Measurements from ENCODE around the gene ADCY2.

ADCY2 gene

GRCh38 chr5:7679663-7680062 lies 283.7 kb downstream of the ADCY2 start:
- no peaks in the 10 kb centered on the region for H3K4me1 ChIP-seq (ENCODE audit: control insufficient read depth, insufficient read depth, low read length, poor library complexity, severe bottlenecking)
- 86 to 97% methylated on average over 3 to 4 of the region's 4 CpGs for WGBS, 2 experiments (ENCODE audit: insufficient coverage in 2 of 2)
- H3K9me3 ChIP-seq (ENCODE audit: control insufficient read depth, low read length): no peaks in the 10 kb centered on the region
- H3K27ac ChIP-seq (ENCODE audit: low read depth, low read length, severe bottlenecking): no peak overlapping the region
- H3K4me3 ChIP-seq (ENCODE audit: extremely low read depth, insufficient read depth, low read length, poor library complexity, severe bottlenecking): no peak overlapping the region
- no peaks in the 10 kb centered on the region for H3K36me3 ChIP-seq (ENCODE audit: control insufficient read depth, insufficient read depth, low read length)

GRCh38 chr5:7680260-7680659 lies 284.3 kb downstream of the ADCY2 start:
- Histone ChIP-seq H3K4me3 (ENCODE audit: extremely low read depth, insufficient read depth, low read length, poor library complexity, severe bottlenecking) (no peak overlapping the region), H3K9me3 (ENCODE audit: control insufficient read depth, low read length) (no peaks in the 10 kb centered on the region), H3K4me1 (ENCODE audit: control insufficient read depth, insufficient read depth, low read length, poor library complexity, severe bottlenecking) (no peaks in the 10 kb centered on the region), H3K27ac (ENCODE audit: low read depth, low read length, severe bottlenecking) (no peak overlapping the region), H3K36me3 (ENCODE audit: control insufficient read depth, insufficient read depth, low read length) (no peaks in the 10 kb centered on the region)
- WGBS, 2 experiments (ENCODE audit: insufficient coverage in 2 of 2): 92 to 100% methylated on average over 2 to 3 of the region's 4 CpGs

- 92% methylated on average over 2 of the region's 3 CpGs; no CpG with 5 or more reads in 1 of the 2 experiments for WGBS, 2 experiments (ENCODE audit: insufficient coverage in 2 of 2)
- H3K4me3 ChIP-seq (ENCODE audit: extremely low read depth, insufficient read depth, low read length, poor library complexity, severe bottlenecking): no peak overlapping the region
- H3K9me3 ChIP-seq (ENCODE audit: control insufficient read depth, low read length): no peaks in the 10 kb centered on the region
- no peak overlapping the region for H3K27ac ChIP-seq (ENCODE audit: low read depth, low read length, severe bottlenecking)
- H3K36me3 ChIP-seq (ENCODE audit: control insufficient read depth, insufficient read depth, low read length): no peaks in the 10 kb centered on the region
- no peaks in the 10 kb centered on the region for H3K4me1 ChIP-seq (ENCODE audit: control insufficient read depth, insufficient read depth, low read length, poor library complexity, severe bottlenecking)
Measured at GRCh38 chr5:7682379-7682778, 286.4 kb downstream of the ADCY2 start.

- Histone ChIP-seq H3K9me3 (ENCODE audit: control insufficient read depth, low read length) (no peaks in the 10 kb centered on the region), H3K4me1 (ENCODE audit: control insufficient read depth, insufficient read depth, low read length, poor library complexity, severe bottlenecking) (no peaks in the 10 kb centered on the region), H3K4me3 (ENCODE audit: extremely low read depth, insufficient read depth, low read length, poor library complexity, severe bottlenecking) (no peak overlapping the region), H3K36me3 (ENCODE audit: control insufficient read depth, insufficient read depth, low read length) (no peaks in the 10 kb centered on the region), H3K27ac (ENCODE audit: low read depth, low read length, severe bottlenecking) (no peak overlapping the region)
- WGBS, 2 experiments (ENCODE audit: insufficient coverage in 2 of 2): 85 to 90% methylated on average over 2 of the region's 3 CpGs
Measured at GRCh38 chr5:7683753-7684152, 287.8 kb downstream of the ADCY2 start.

- Histone ChIP-seq H3K36me3 (ENCODE audit: control insufficient read depth, insufficient read depth, low read length) (no peaks in the 10 kb centered on the region), H3K4me3 (ENCODE audit: extremely low read depth, insufficient read depth, low read length, poor library complexity, severe bottlenecking) (no peak overlapping the region), H3K27ac (ENCODE audit: low read depth, low read length, severe bottlenecking) (no peak overlapping the region), H3K4me1 (ENCODE audit: control insufficient read depth, insufficient read depth, low read length, poor library complexity, severe bottlenecking) (no peaks in the 10 kb centered on the region), H3K9me3 (ENCODE audit: control insufficient read depth, low read length) (no peaks in the 10 kb centered on the region)
- 82 to 94% methylated on average over 2 to 4 of the region's 5 CpGs for WGBS, 2 experiments (ENCODE audit: insufficient coverage in 2 of 2)
Measured at GRCh38 chr5:7684826-7685225, 288.9 kb downstream of the ADCY2 start.

GRCh38 chr5:7686794-7687193 lies 290.9 kb downstream of the ADCY2 start:
- no CpG with 5 or more reads among the region's 1 CpG for WGBS, 2 experiments (ENCODE audit: insufficient coverage in 2 of 2)

GRCh38 chr5:7690557-7690956 lies 294.6 kb downstream of the ADCY2 start:
- Histone ChIP-seq H3K36me3 (ENCODE audit: control insufficient read depth, insufficient read depth, low read length) (no peaks in the 10 kb centered on the region), H3K4me3 (ENCODE audit: extremely low read depth, insufficient read depth, low read length, poor library complexity, severe bottlenecking) (no peak overlapping the region)
- WGBS, 2 experiments (ENCODE audit: insufficient coverage in 2 of 2): 88 to 89% methylated on average over 10 of the region's 10 CpGs

More at GRCh38 chr5:7686794-7687193, 290.9 kb downstream of the ADCY2 start:
- no peak overlapping the region for H3K4me3 ChIP-seq (ENCODE audit: extremely low read depth, insufficient read depth, low read length, poor library complexity, severe bottlenecking)
- no peak overlapping the region for H3K27ac ChIP-seq (ENCODE audit: low read depth, low read length, severe bottlenecking)
- H3K9me3 ChIP-seq (ENCODE audit: control insufficient read depth, low read length): no peaks in the 10 kb centered on the region
- H3K36me3 ChIP-seq (ENCODE audit: control insufficient read depth, insufficient read depth, low read length): no peaks in the 10 kb centered on the region
- H3K4me1 ChIP-seq (ENCODE audit: control insufficient read depth, insufficient read depth, low read length, poor library complexity, severe bottlenecking): no peaks in the 10 kb centered on the region

GRCh38 chr5:7705261-7705660 lies 309.3 kb downstream of the ADCY2 start:
- 57 to 59% methylated on average over 4 to 5 of the region's 5 CpGs for WGBS, 2 experiments (ENCODE audit: insufficient coverage in 2 of 2)
- no peak overlapping the region for H3K27ac ChIP-seq (ENCODE audit: low read depth, low read length, severe bottlenecking)
- H3K9me3 ChIP-seq (ENCODE audit: control insufficient read depth, low read length): no peaks in the 10 kb centered on the region
- H3K4me3 ChIP-seq (ENCODE audit: extremely low read depth, insufficient read depth, low read length, poor library complexity, severe bottlenecking): no peak overlapping the region
- H3K36me3 ChIP-seq (ENCODE audit: control insufficient read depth, insufficient read depth, low read length): no peaks in the 10 kb centered on the region
- no peaks in the 10 kb centered on the region for H3K4me1 ChIP-seq (ENCODE audit: control insufficient read depth, insufficient read depth, low read length, poor library complexity, severe bottlenecking)

More at GRCh38 chr5:7690557-7690956, 294.6 kb downstream of the ADCY2 start:
- H3K4me1 ChIP-seq (ENCODE audit: control insufficient read depth, insufficient read depth, low read length, poor library complexity, severe bottlenecking): no peaks in the 10 kb centered on the region
- H3K27ac ChIP-seq (ENCODE audit: low read depth, low read length, severe bottlenecking): no peak overlapping the region
- no peaks in the 10 kb centered on the region for H3K9me3 ChIP-seq (ENCODE audit: control insufficient read depth, low read length)

GRCh38 chr5:7705736-7706135 lies 309.8 kb downstream of the ADCY2 start:
- no peaks in the 10 kb centered on the region for H3K9me3 ChIP-seq (ENCODE audit: control insufficient read depth, low read length)
- no peak overlapping the region for H3K4me3 ChIP-seq (ENCODE audit: extremely low read depth, insufficient read depth, low read length, poor library complexity, severe bottlenecking)
- 92% methylated on average over 2 of the region's 6 CpGs; no CpG with 5 or more reads in 1 of the 2 experiments for WGBS, 2 experiments (ENCODE audit: insufficient coverage in 2 of 2)
- H3K27ac ChIP-seq (ENCODE audit: low read depth, low read length, severe bottlenecking): no peak overlapping the region
- no peaks in the 10 kb centered on the region for H3K36me3 ChIP-seq (ENCODE audit: control insufficient read depth, insufficient read depth, low read length)
- H3K4me1 ChIP-seq (ENCODE audit: control insufficient read depth, insufficient read depth, low read length, poor library complexity, severe bottlenecking): no peaks in the 10 kb centered on the region

- WGBS, 2 experiments (ENCODE audit: insufficient coverage in 2 of 2): 81 to 92% methylated on average over 4 of the region's 4 CpGs
- no peaks in the 10 kb centered on the region for H3K9me3 ChIP-seq (ENCODE audit: control insufficient read depth, low read length)
- no peak overlapping the region for H3K4me3 ChIP-seq (ENCODE audit: extremely low read depth, insufficient read depth, low read length, poor library complexity, severe bottlenecking)
- H3K27ac ChIP-seq (ENCODE audit: low read depth, low read length, severe bottlenecking): no peak overlapping the region
- H3K4me1 ChIP-seq (ENCODE audit: control insufficient read depth, insufficient read depth, low read length, poor library complexity, severe bottlenecking): no peaks in the 10 kb centered on the region
- H3K36me3 ChIP-seq (ENCODE audit: control insufficient read depth, insufficient read depth, low read length): no peaks in the 10 kb centered on the region
Measured at GRCh38 chr5:7706256-7706655, 310.3 kb downstream of the ADCY2 start.

- H3K4me3 ChIP-seq (ENCODE audit: extremely low read depth, insufficient read depth, low read length, poor library complexity, severe bottlenecking): no peak overlapping the region
- no peaks in the 10 kb centered on the region for H3K36me3 ChIP-seq (ENCODE audit: control insufficient read depth, insufficient read depth, low read length)
- H3K4me1 ChIP-seq (ENCODE audit: control insufficient read depth, insufficient read depth, low read length, poor library complexity, severe bottlenecking): peaks cover 16% of the 10 kb centered on the region
- no peaks in the 10 kb centered on the region for H3K9me3 ChIP-seq (ENCODE audit: control insufficient read depth, low read length)
- no peak overlapping the region for H3K27ac ChIP-seq (ENCODE audit: low read depth, low read length, severe bottlenecking)
- whole genome bisulfite sequencing, 2 experiments (ENCODE audit: insufficient coverage in 2 of 2): 88 to 89% methylated on average over 3 to 6 of the region's 6 CpGs
Measured at GRCh38 chr5:7714119-7714518, 318.2 kb downstream of the ADCY2 start.

Data from mesodermal cell (in vitro differentiated cells).